ENCODE data around the gene CMSS1. TPM values are rescaled to one million over a fixed set of nuclear protein-coding genes. Genes with fewer than 3 reads are reported as not detected.

CMSS1 gene
- total RNA-seq, 1 donor from 2014 or later = 34.8 TPM

GRCh38 chr3:100019719-100020118 is 202.1 kb downstream of the CMSS1 start:
- H3K9me3 ChIP-seq (replicated peaks) = peaks cover 4% of the 10 kb centered on the region
- H3K27ac ChIP-seq (replicated peaks) = no peak overlapping the region
- no peak overlapping the region for H3K4me3 ChIP-seq
- H3K27me3 ChIP-seq (ENCODE audit: low read depth) = no peaks in the 10 kb centered on the region
- H3K36me3 ChIP-seq = no peaks in the 10 kb centered on the region
- intact Hi-C loops (cut with micrococcal nuclease) = no loop called here
- TF ChIP-seq CTCF (IDR thresholded peaks at IDR 0.05; ENCODE audit: borderline replicate concordance) = no peak
- H3K4me1 ChIP-seq = peaks cover 30% of the 10 kb centered on the region
- no peak for DNase-seq

GRCh38 chr3:100020876-100021644 is 203.4 kb downstream of the CMSS1 start:
- intact Hi-C loops (cut with micrococcal nuclease) = no loop called here
- no peaks in the 10 kb centered on the region for H3K9me3 ChIP-seq (replicated peaks)
- no peak overlapping the region for H3K27ac ChIP-seq (replicated peaks)
- H3K36me3 ChIP-seq = no peaks in the 10 kb centered on the region
- no peak for TF ChIP-seq CTCF (IDR thresholded peaks at IDR 0.05; ENCODE audit: borderline replicate concordance)
- H3K27me3 ChIP-seq (ENCODE audit: low read depth) = no peaks in the 10 kb centered on the region
- DNase-seq = no peak
- no peak overlapping the region for H3K4me3 ChIP-seq
- H3K4me1 ChIP-seq = peaks cover 37% of the 10 kb centered on the region

GRCh38 chr3:100022506-100022905 is 204.8 kb downstream of the CMSS1 start:
- H3K27me3 ChIP-seq (ENCODE audit: low read depth) = no peaks in the 10 kb centered on the region
- TF ChIP-seq CTCF (IDR thresholded peaks at IDR 0.05; ENCODE audit: borderline replicate concordance) = no peak
- no peak overlapping the region for H3K4me3 ChIP-seq
- peaks cover 30% of the 10 kb centered on the region for H3K4me1 ChIP-seq
- no peak for DNase-seq
- intact Hi-C loops (cut with micrococcal nuclease) = no loop called here
- H3K9me3 ChIP-seq (replicated peaks) = no peaks in the 10 kb centered on the region
- no peak overlapping the region for H3K27ac ChIP-seq (replicated peaks)
- no peaks in the 10 kb centered on the region for H3K36me3 ChIP-seq

GRCh38 chr3:100023150-100023549 is 205.5 kb downstream of the CMSS1 start:
- Histone ChIP-seq H3K27ac (replicated peaks) (no peak overlapping the region), H3K36me3 (no peaks in the 10 kb centered on the region), H3K27me3 (ENCODE audit: low read depth) (no peaks in the 10 kb centered on the region), H3K4me1 (peaks cover 30% of the 10 kb centered on the region), H3K9me3 (replicated peaks) (no peaks in the 10 kb centered on the region), H3K4me3 (no peak overlapping the region)
- TF ChIP-seq CTCF (IDR thresholded peaks at IDR 0.05; ENCODE audit: borderline replicate concordance) = no peak
- no peak for DNase-seq
- intact Hi-C loops (cut with micrococcal nuclease) = no loop called here

- Histone ChIP-seq H3K36me3 (no peaks in the 10 kb centered on the region), H3K27me3 (ENCODE audit: low read depth) (no peaks in the 10 kb centered on the region), H3K9me3 (replicated peaks) (no peaks in the 10 kb centered on the region), H3K4me3 (no peak overlapping the region), H3K27ac (replicated peaks) (no peak overlapping the region), H3K4me1 (peaks cover 30% of the 10 kb centered on the region)
- no peak for TF ChIP-seq CTCF (IDR thresholded peaks at IDR 0.05; ENCODE audit: borderline replicate concordance)
- intact Hi-C loops (cut with micrococcal nuclease) = no loop called here
- DNase-seq = no peak
Observed at GRCh38 chr3:100023595-100023994, 205.9 kb downstream of the CMSS1 start.

All from left ventricle myocardium inferior (tissue), 1 donor.